ENCODE results near the gene SPTB.
A peak's percentile ranks its signal among the peaks of the same experiment; 100 is the strongest.
"Not testable (repeated sequence)": the region's sequence is repeated elsewhere in the genome, so short reads cannot be mapped to it uniquely, and the experiment has no call there.

SPTB gene

DNA sequence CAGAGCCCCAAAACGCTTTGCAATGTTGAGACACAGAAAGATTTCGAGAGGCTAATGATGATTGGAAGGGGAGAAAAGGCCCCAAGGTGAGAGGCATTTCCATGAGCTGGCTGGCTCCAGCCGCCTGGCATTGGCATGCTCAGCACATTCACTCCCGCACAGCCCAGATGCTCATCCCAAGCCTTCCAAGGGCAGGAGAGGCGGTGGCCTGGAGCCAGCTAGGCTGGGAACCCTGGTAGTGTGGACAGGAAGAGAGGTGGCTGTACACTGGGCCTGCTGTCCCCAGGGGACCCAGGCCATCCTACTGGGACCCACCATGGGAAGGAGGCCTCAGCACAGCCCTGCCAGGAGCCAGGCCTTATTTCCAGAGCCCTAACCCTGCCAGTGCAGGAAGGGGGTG, 72.2 kb downstream of the SPTB start:
- H3K4me1 Mint-ChIP-seq: peaks cover 5% of the 10 kb centered on the region
- peaks cover 7% of the 10 kb centered on the region for H3K27me3 Mint-ChIP-seq (ENCODE audit: low read depth)
- no peak overlapping the region for H3K27ac Mint-ChIP-seq
- no peaks in the 10 kb centered on the region for H3K9me3 Mint-ChIP-seq
- H3K36me3 Mint-ChIP-seq (ENCODE audit: low read depth): no peaks in the 10 kb centered on the region
- TF ChIP-seq, protein P1, sequence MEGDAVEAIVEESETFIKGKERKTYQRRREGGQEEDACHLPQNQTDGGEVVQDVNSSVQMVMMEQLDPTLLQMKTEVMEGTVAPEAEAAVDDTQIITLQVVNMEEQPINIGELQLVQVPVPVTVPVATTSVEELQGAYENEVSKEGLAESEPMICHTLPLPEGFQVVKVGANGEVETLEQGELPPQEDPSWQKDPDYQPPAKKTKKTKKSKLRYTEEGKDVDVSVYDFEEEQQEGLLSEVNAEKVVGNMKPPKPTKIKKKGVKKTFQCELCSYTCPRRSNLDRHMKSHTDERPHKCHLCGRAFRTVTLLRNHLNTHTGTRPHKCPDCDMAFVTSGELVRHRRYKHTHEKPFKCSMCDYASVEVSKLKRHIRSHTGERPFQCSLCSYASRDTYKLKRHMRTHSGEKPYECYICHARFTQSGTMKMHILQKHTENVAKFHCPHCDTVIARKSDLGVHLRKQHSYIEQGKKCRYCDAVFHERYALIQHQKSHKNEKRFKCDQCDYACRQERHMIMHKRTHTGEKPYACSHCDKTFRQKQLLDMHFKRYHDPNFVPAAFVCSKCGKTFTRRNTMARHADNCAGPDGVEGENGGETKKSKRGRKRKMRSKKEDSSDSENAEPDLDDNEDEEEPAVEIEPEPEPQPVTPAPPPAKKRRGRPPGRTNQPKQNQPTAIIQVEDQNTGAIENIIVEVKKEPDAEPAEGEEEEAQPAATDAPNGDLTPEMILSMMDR (IDR thresholded peaks at IDR 0.05; ENCODE audit: unreplicated experiment in 3 of 3): no peak
- H3K4me3 Mint-ChIP-seq: no peak overlapping the region

DNA sequence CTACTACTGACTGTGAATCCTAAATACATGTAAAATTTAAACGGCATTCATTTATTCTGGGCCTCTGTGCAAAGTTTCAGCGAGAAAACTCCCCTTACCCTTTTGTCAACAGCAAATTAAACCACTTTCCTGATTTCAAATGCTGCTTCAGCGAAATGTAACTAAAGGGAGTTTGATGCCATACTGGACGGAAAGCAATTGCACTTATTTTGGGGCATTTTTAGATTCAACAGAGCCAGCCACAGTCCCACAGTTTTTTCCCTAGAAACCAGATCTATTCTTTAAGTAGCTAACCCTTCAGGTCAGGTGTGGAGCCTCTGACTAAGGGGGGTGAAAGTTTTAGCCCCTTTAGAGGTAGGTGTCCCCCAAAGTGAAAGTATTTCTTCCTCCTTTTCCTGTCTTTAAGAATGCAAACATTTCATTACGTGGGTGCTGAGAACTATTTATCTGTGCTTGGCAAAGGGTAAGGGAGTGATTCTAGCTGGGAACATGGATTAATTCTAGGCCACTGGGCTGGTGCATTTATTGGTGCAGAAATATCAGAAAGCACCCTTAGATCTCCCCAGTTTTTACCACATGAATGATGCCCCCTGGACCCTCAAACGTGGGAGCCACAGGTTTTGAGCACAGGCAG, 72.7 kb downstream of the SPTB start:
- TF ChIP-seq, protein P1 (IDR thresholded peaks at IDR 0.05; ENCODE audit: unreplicated experiment in 3 of 3): no peak
- Mint-ChIP-seq H3K27ac (no peak overlapping the region), H3K27me3 (ENCODE audit: low read depth) (peaks cover 7% of the 10 kb centered on the region), H3K9me3 (no peaks in the 10 kb centered on the region), H3K4me3 (no peak overlapping the region), H3K4me1 (no peaks in the 10 kb centered on the region), H3K36me3 (ENCODE audit: low read depth) (no peaks in the 10 kb centered on the region)

DNA sequence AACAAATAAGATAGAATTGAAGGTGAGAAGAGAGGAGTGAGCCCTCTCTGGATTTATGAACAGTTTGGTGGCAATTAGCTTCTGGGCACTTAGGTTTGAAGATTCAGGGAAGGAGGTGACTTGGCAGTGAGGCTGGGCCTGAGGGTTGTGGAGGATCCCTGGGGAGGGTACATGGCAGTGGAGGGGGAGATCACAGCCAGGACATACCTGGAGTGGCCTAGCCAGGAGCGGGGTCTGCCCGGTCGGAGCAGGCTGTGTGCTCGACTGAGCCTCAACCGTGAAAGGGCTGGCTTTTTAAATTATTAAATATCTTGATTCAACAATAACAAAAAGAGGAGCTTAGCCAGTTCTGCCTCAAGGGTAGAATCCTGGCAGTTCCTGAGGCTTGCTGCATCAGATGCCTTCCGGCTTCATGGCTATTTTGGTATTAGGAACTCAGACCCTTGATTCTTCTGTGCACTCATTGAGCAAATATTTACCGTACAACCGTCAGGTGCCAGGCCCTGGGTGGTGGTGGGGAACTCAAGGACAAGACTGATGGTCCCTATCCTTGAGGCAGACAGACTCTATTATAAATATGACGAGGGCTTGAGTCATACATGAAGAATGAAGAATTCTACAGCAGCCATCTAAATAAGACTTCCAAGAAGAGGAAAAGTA, 73.4 kb downstream of the SPTB start:
- no peaks in the 10 kb centered on the region for H3K9me3 Mint-ChIP-seq
- H3K4me1 Mint-ChIP-seq: no peaks in the 10 kb centered on the region
- H3K4me3 Mint-ChIP-seq: no peak overlapping the region
- TF ChIP-seq, protein P1 (IDR thresholded peaks at IDR 0.05; ENCODE audit: unreplicated experiment in 3 of 3): no peak
- H3K27ac Mint-ChIP-seq: no peak overlapping the region
- no peaks in the 10 kb centered on the region for H3K36me3 Mint-ChIP-seq (ENCODE audit: low read depth)
- peaks cover 7% of the 10 kb centered on the region for H3K27me3 Mint-ChIP-seq (ENCODE audit: low read depth)

DNA sequence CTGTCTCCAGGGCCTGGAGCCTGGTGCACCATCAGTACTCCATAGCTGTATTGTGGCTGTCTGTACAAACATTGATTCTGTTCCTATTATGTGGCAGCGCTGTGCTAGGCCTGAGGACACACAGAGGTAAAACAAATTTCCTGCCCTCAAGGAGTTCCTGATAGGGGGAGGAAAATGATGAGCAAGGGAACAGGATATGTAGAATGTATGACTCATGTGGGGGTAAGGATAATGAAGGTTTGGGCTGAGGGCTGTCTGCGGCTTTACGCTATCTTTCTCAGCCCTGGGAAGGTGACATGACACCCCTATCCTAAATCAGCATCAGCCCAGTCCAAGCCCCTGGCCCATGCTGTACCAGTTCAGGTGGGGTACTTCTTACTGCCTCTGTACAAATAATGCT, 74.1 kb downstream of the SPTB start:
- H3K36me3 Mint-ChIP-seq (ENCODE audit: low read depth); H3K4me3 Mint-ChIP-seq; H3K27ac Mint-ChIP-seq; H3K4me1 Mint-ChIP-seq; H3K27me3 Mint-ChIP-seq (ENCODE audit: low read depth); H3K9me3 Mint-ChIP-seq: not testable (repeated sequence)

DNA sequence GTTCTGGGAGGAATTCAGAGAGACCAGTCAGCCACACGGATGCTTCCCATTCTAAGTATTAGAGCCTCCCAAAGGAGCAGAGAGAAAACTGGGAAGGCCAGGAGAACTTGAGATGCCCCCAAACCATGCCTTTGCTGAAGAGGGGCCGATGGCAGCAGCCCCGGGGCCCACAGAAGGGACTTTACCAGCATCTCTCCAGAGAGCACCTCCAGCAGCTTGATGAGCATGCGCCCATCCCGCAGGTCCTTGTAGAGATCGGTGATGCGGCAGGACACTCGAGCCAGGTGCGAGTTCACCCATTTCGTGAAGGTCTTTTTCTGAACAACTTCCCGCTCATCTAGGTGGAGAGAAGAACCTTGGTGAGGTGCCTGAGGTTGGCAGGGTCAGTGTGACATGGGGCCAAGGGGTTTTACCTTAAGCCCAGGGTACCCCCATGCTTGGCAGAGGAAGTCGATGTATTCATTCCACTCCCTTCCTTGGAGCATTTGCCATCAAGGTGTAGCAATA, 74.9 kb downstream of the SPTB start:
- no peak overlapping the region for H3K27ac Mint-ChIP-seq
- H3K27me3 Mint-ChIP-seq (ENCODE audit: low read depth): peaks cover 7% of the 10 kb centered on the region
- no peaks in the 10 kb centered on the region for H3K9me3 Mint-ChIP-seq
- TF ChIP-seq, protein P1 (IDR thresholded peaks at IDR 0.05; ENCODE audit: unreplicated experiment in 3 of 3): no peak
- no peak overlapping the region for H3K4me3 Mint-ChIP-seq
- no peaks in the 10 kb centered on the region for H3K4me1 Mint-ChIP-seq
- H3K36me3 Mint-ChIP-seq (ENCODE audit: low read depth): no peaks in the 10 kb centered on the region

DNA sequence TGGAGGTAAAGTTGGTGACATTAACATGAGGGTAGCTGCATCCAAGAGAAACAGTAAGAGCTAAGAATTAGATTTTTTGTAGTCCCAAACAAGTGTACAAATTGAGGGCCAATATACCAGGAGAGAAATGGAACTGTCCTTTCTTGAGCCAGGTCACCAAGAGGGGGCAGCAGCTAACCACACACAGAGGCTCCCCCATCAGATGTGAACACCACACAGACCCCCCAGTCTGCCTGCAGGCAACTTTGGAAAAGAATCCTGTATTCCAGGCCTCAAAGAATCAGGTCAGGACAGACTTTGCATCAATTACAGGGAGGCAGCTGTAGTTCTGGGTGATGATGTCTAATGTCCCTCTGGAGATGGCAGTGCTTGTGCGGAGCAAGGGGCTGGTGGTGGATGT, 77.9 kb downstream of the SPTB start:
- Mint-ChIP-seq H3K4me1 (no peaks in the 10 kb centered on the region), H3K9me3 (no peaks in the 10 kb centered on the region), H3K27me3 (ENCODE audit: low read depth) (peaks cover 7% of the 10 kb centered on the region), H3K27ac (no peak overlapping the region), H3K36me3 (ENCODE audit: low read depth) (no peaks in the 10 kb centered on the region), H3K4me3 (no peak overlapping the region)
- TF ChIP-seq, protein P1 (IDR thresholded peaks at IDR 0.05; ENCODE audit: unreplicated experiment in 3 of 3): peak in 1 of 3 experiments; percentile 21
